Neuronal stem cell (in vitro differentiated cells): ENCODE results near the gene UGT1A4.

Experiments used
- DNase-seq: peaks from one replicate; pipeline ENCODE4 v3.0.0-alpha.2; 2013; ENCODE audit warnings: low spot score
- H2AFZ ChIP-seq: one replicate; pipeline ENCODE4 v1.6.1; 2013; ENCODE audit warnings: mild to moderate bottlenecking, low read length, inconsistent platforms
- H2AK5ac ChIP-seq: 2 replicates; pipeline ENCODE4 v1.6.1; 2013; ENCODE audit warnings: low read depth, mild to moderate bottlenecking, inconsistent platforms, low read length, moderate library complexity, mixed read lengths
- H2BK120ac ChIP-seq: 2 replicates; pipeline ENCODE4 v1.6.1; 2013; ENCODE audit warnings: low read depth, mild to moderate bottlenecking, inconsistent platforms, low read length, moderate library complexity, mixed read lengths
- H2BK12ac ChIP-seq: one replicate; pipeline ENCODE4 v1.6.1; 2013; ENCODE audit warnings: low read length, inconsistent platforms
- H2BK15ac ChIP-seq: 2 replicates; pipeline ENCODE4 v1.6.1; 2013; ENCODE audit warnings: mild to moderate bottlenecking, low read length, inconsistent platforms, mixed read lengths
- H2BK5ac ChIP-seq: one replicate; pipeline ENCODE4 v1.6.1; 2013; ENCODE audit warnings: inconsistent platforms, mild to moderate bottlenecking, low read length, moderate library complexity
- H3K14ac ChIP-seq: one replicate; pipeline ENCODE4 v1.6.1; 2013; ENCODE audit warnings: low read length, inconsistent platforms
- H3K18ac ChIP-seq: 2 replicates; pipeline ENCODE4 v1.6.1; 2013; ENCODE audit warnings: low read length, inconsistent platforms
- H3K23ac ChIP-seq: 2 replicates; pipeline ENCODE4 v1.6.1; 2013; ENCODE audit warnings: low read depth, mild to moderate bottlenecking, mixed read lengths, low read length, inconsistent platforms; ENCODE audit not compliant: poor library complexity
- H3K27ac ChIP-seq: replicated peaks from 3 replicates; pipeline ENCODE4 v1.5.1; 2013; ENCODE audit warnings: low read length, inconsistent platforms
- H3K27me3 ChIP-seq, 3 experiments: 2 replicates each; pipeline ENCODE4 v1.6.1; 2013; ENCODE audit warnings: low read length in 3 of 3, mild to moderate bottlenecking in 2 of 3, inconsistent platforms in 1 of 3, low read depth in 1 of 3, mixed read lengths in 1 of 3, moderate library complexity in 1 of 3; ENCODE audit not compliant: control insufficient read depth in 3 of 3, insufficient read depth in 3 of 3
- H3K36me3 ChIP-seq, 2 donors: replicated peaks in 1 of 2; 2 replicates each; pipeline ENCODE4 v1.6.1; 2013; ENCODE audit warnings: low read length in 2 of 2; ENCODE audit not compliant: control insufficient read depth in 2 of 2, insufficient read depth in 2 of 2
- H3K4ac ChIP-seq: 2 replicates; pipeline ENCODE4 v1.6.1; 2013; ENCODE audit warnings: inconsistent platforms, mild to moderate bottlenecking, low read length, moderate library complexity
- H3K4me1 ChIP-seq, 2 donors: 1 replicate in 1 of 2; 2 replicates in 1 of 2; pipeline ENCODE4 v1.6.1; 2013; ENCODE audit warnings: low read length in 2 of 2, low read depth in 1 of 2; ENCODE audit not compliant: control insufficient read depth in 2 of 2, insufficient read depth in 1 of 2
- H3K4me2 ChIP-seq: one replicate; pipeline ENCODE4 v1.6.1; 2013; ENCODE audit warnings: mild to moderate bottlenecking, low read length, inconsistent platforms; ENCODE audit not compliant: insufficient read depth, poor library complexity, severe bottlenecking
- H3K4me3 ChIP-seq, 2 donors: 2 replicates each; pipeline ENCODE4 v1.5.1; 2013; ENCODE audit warnings: low read length in 2 of 2, mild to moderate bottlenecking in 2 of 2, inconsistent platforms in 1 of 2, moderate library complexity in 1 of 2
- H3K79me1 ChIP-seq: one replicate; pipeline ENCODE4 v1.6.1; 2013; ENCODE audit warnings: low read depth, mild to moderate bottlenecking, inconsistent platforms, low read length, moderate library complexity
- H3K9ac ChIP-seq: one replicate; pipeline ENCODE4 v1.6.1; 2013; ENCODE audit warnings: mild to moderate bottlenecking, low read depth, low read length, inconsistent platforms; ENCODE audit not compliant: poor library complexity
- H3K9me3 ChIP-seq, 2 donors: replicated peaks in 1 of 2; 2 replicates each; pipeline versions ENCODE3 to v1.6.1; 2013; ENCODE audit warnings: low read length in 2 of 2, mild to moderate bottlenecking in 2 of 2, inconsistent platforms in 1 of 2, low read depth in 1 of 2, mixed read lengths in 1 of 2, moderate library complexity in 1 of 2; ENCODE audit not compliant: control insufficient read depth in 2 of 2, insufficient read depth in 1 of 2
- H4K8ac ChIP-seq: one replicate; pipeline ENCODE4 v1.6.1; 2013; ENCODE audit warnings: low read depth, mild to moderate bottlenecking, inconsistent platforms, low read length, moderate library complexity
- H4K91ac ChIP-seq: one replicate; pipeline ENCODE4 v1.6.1; 2013; ENCODE audit warnings: low read length, low read depth, mild to moderate bottlenecking, inconsistent platforms; ENCODE audit not compliant: poor library complexity
- WGBS, 2 donors: extraction: QIAGEN DNeasy Blood & Tissue Kit; methylation state at CpG; one replicate each; pipeline ENCODE4 v1.1.7; 2013; ENCODE audit warnings: missing lambda C conversion rate in 2 of 2, mixed read lengths in 1 of 2; ENCODE audit not compliant: insufficient read length in 2 of 2, insufficient replicate concordance in 1 of 2; ENCODE audit errors: extremely low coverage in 2 of 2; 5-methylcytosine and 5-hydroxymethylcytosine counted together

The UGT1A4 gene

DNA sequence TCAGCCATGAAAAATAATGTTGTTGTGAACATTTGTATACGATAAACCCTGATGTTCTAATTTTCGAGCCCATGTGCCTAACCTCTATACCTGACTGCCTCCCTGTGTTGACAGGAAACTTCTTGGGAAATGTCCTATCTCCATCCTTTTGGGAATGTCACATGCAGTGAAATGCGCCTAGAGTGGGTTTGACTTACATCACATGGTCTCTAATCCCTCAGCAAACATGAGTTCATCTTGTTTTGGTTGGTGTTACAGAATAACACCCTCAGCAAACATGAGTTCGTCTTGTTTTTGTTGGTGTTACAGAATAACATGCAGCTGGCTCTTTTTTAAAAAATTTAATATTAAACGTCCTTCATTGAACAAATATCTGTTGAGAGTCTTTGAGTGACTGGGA is 30.2 kb upstream of the UGT1A4 start:
- no peak overlapping the region for H2BK5ac ChIP-seq
- H3K4me2 ChIP-seq: no peak overlapping the region
- H2AK5ac ChIP-seq: no peak overlapping the region
- DNase-seq: no peak
- no peak overlapping the region for H2BK120ac ChIP-seq
- no peak overlapping the region for H3K14ac ChIP-seq
- H3K4me3 ChIP-seq: no peak overlapping the region
- H3K9me3 ChIP-seq: no peaks in the 10 kb centered on the region
- H3K4me1 ChIP-seq: no peaks in the 10 kb centered on the region
- WGBS, 2 donors: no CpG with 5 or more reads among the region's 5 CpGs
- H3K27ac ChIP-seq: no peak overlapping the region
- H4K8ac ChIP-seq: no peak overlapping the region
- H3K9ac ChIP-seq: no peak overlapping the region
- H3K27me3 ChIP-seq: no peaks in the 10 kb centered on the region
- no peak overlapping the region for H2BK15ac ChIP-seq
- no peaks in the 10 kb centered on the region for H3K79me1 ChIP-seq
- no peak overlapping the region for H4K91ac ChIP-seq
- H2AFZ ChIP-seq: no peak overlapping the region
- H3K23ac ChIP-seq: no peak overlapping the region
- no peak overlapping the region for H3K4ac ChIP-seq
- no peak overlapping the region for H3K18ac ChIP-seq
- no peak overlapping the region for H2BK12ac ChIP-seq
- H3K36me3 ChIP-seq: no peaks in the 10 kb centered on the region

DNA sequence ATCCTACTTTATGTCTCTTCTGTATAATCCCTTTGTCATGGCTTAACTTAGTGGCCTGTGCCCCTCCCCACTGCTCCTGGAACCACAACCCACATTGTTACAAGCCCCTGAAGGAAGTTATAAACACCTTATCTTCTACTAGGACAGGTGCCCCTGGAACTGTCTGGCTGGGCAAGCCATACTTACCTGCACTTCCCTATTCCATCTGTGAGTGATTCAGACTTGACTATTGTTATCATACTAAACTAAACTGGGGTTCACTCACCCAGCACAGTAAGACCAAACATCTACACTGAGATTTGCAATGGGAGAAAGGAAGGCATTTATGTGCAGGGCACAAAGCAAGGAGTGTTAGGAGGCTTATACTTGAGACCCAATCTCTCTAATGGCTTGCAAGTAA is 29.5 kb upstream of the UGT1A4 start:
- DNase-seq: no peak
- no peaks in the 10 kb centered on the region for H3K4me1 ChIP-seq

GRCh38 chr2:233689501-233689900 is 29.0 kb upstream of the UGT1A4 start:
- no peak overlapping the region for H3K4me3 ChIP-seq
- no peaks in the 10 kb centered on the region for H3K79me1 ChIP-seq
- no peaks in the 10 kb centered on the region for H3K27me3 ChIP-seq
- H3K18ac ChIP-seq: no peak overlapping the region
- no peaks in the 10 kb centered on the region for H3K4me1 ChIP-seq
- no peak for DNase-seq
- no peak overlapping the region for H3K4me2 ChIP-seq
- no peak overlapping the region for H3K27ac ChIP-seq
- no peak overlapping the region for H3K4ac ChIP-seq
- no peak overlapping the region for H2AK5ac ChIP-seq
- no peak overlapping the region for H2BK15ac ChIP-seq
- no peak overlapping the region for H2BK120ac ChIP-seq
- no peaks in the 10 kb centered on the region for H3K9me3 ChIP-seq
- H4K8ac ChIP-seq: no peak overlapping the region
- no peak overlapping the region for H4K91ac ChIP-seq
- H2AFZ ChIP-seq: peak overlapping the region; percentile 44
- H2BK12ac ChIP-seq: no peak overlapping the region
- no CpG with 5 or more reads among the region's 3 CpGs for WGBS, 2 donors
- no peak overlapping the region for H3K14ac ChIP-seq
- no peaks in the 10 kb centered on the region for H3K36me3 ChIP-seq
- no peak overlapping the region for H3K23ac ChIP-seq
- H3K9ac ChIP-seq: no peak overlapping the region
- no peak overlapping the region for H2BK5ac ChIP-seq

More for the DNA sequence above, 29.5 kb upstream of the UGT1A4 start:
- Histone ChIP-seq H2BK12ac (no peak overlapping the region), H2AK5ac (no peak overlapping the region), H3K79me1 (no peaks in the 10 kb centered on the region), H3K14ac (no peak overlapping the region), H3K4me2 (no peak overlapping the region), H2AFZ (peak overlapping the region; percentile 44), H3K18ac (no peak overlapping the region), H3K9ac (no peak overlapping the region), H4K8ac (no peak overlapping the region), H3K23ac (no peak overlapping the region), H3K4me3 (no peak overlapping the region), H3K27ac (no peak overlapping the region), H2BK120ac (no peak overlapping the region), H2BK5ac (no peak overlapping the region), H4K91ac (no peak overlapping the region), H3K9me3 (no peaks in the 10 kb centered on the region), H3K4ac (no peak overlapping the region), H3K36me3 (no peaks in the 10 kb centered on the region), H3K27me3 (no peaks in the 10 kb centered on the region), H2BK15ac (no peak overlapping the region)

DNA sequence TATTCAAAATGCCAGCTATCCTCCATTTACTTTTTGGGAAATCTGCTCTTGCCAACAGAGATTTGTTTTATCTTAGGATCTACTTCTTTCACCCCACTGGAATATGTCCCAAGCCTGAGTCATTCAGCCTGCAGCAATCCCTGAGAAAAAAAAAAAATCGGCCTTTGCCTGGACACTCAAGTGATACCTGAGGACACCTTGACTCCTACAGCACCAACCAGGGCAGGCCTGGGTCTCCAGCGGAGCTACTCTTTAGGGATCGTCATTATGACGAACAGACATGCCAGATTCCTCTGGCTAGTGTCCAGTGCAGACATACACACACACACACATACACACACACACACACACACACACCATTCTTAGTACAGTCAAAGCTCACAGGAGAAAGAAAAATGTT is 28.1 kb upstream of the UGT1A4 start:
- Histone ChIP-seq H2AK5ac (no peak overlapping the region), H2BK15ac (no peak overlapping the region), H3K27ac (no peak overlapping the region), H3K27me3 (no peaks in the 10 kb centered on the region), H3K4ac (no peak overlapping the region), H3K4me2 (no peak overlapping the region), H2AFZ (no peak overlapping the region), H3K14ac (no peak overlapping the region), H3K9me3 (no peaks in the 10 kb centered on the region), H3K79me1 (no peaks in the 10 kb centered on the region), H2BK12ac (no peak overlapping the region), H3K18ac (no peak overlapping the region), H3K9ac (no peak overlapping the region), H3K23ac (no peak overlapping the region), H2BK5ac (no peak overlapping the region), H2BK120ac (no peak overlapping the region), H3K4me3 (no peak overlapping the region), H4K8ac (no peak overlapping the region), H4K91ac (no peak overlapping the region), H3K36me3 (no peaks in the 10 kb centered on the region), H3K4me1 (no peaks in the 10 kb centered on the region)
- WGBS, 2 donors: no CpG with 5 or more reads among the region's 4 CpGs
- no peak for DNase-seq
